HG03280 (cell line): Measurements from ENCODE around the gene NOL4L.

Source experiments
- ATAC-seq: cut with Tn5 transposase; IDR thresholded peaks from one replicate; pipeline ENCODE4 v1.9.1; 2021; ENCODE audit warnings: mild to moderate bottlenecking, moderate library complexity; ENCODE audit not compliant: unreplicated experiment

The NOL4L gene

DNA sequence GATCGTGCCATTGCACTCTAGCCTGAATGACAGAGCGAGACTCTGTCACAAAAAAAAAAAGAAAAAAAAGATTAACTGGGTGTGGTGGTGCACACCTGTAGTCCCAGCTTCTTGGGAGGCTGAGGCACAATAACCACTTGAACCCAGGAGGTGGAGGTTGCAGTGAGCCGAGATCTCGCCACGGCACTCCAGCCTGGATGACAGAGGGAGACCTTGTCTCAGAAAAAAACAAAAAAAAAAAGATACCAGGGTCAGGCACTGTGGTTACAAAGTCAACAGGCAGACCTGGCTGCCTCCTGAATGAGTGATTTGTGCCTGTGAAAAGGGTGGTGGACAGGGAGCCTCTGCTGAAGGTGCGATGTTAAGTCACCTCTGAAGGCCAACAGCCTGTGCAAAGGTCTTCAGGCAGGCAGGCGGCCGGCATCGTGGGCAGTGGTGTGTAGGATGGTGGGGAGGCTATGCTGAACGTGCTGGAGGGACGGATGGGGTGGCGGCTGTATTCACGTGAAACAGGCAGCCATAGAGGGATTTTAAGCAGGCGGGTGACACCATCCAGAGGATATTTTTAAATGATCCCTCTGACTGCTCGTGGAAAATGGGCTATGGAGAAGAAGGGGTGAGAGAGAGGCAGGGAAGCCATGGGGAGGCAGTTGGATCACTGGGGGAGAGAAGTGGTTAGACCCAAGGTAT is 41.4 kb downstream of the NOL4L start:
- no peak for ATAC-seq

DNA sequence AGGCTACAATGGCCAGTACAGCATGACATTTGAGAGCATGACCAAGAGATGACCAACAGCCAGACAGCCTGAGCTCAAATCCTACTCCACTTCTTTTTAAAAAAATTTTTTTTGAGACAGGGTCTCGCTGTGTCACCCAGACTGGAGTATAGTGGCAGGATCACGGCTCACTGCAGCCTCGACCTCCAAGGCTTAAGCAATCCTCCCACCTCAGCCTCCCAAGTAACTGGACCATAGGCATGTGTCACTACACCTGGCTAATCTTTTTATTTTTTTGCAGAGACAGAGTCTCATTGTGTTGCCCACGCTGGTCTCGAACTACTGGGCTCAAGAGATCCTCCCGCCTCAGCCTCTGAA is 42.9 kb downstream of the NOL4L start:
- ATAC-seq = no peak

DNA sequence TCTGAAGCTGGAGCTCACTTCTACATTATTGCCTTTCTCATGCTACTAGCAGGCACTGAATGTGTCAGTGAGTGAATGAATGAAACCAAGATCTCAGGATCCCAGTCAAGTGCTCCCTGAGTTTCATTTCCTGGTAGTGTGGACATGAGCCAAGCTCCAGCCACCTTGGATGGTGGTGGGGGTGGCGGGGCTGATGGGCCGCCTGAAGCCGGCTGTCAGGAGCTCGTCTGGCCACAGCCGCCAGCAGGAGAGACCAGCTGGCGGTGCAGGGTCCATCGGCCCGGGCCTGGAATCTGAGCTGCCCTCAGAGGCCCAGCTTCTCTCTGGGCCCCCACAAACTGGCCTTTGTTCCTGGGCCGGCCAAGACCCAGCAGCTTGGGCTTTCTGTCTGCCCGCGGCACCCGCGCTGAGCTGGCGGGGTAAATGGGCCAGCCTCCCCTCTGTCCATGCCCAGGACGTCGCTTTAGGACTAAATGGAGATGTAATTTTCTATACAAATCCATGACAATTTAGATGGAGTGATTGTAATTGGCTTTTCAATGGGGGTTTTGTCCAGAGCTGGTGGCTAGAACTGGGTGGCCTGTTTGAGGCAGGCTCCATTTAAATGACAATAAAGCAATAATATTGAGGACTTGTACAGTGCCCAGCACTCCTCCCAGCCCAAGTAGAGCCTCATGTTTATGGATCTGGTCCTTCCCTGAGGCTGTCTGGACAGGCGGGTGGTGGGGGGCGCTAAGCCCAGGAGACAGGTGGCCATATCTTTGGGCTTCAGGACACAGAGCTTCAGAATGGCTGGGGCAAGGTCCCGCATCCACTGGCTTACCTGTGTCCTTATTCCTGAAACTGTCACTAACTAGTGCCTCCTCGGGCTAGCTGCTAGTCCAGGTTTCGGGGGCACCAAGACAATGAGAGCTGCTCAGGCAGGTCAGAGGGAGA is 43.5 kb downstream of the NOL4L start:
- no peak for ATAC-seq

DNA sequence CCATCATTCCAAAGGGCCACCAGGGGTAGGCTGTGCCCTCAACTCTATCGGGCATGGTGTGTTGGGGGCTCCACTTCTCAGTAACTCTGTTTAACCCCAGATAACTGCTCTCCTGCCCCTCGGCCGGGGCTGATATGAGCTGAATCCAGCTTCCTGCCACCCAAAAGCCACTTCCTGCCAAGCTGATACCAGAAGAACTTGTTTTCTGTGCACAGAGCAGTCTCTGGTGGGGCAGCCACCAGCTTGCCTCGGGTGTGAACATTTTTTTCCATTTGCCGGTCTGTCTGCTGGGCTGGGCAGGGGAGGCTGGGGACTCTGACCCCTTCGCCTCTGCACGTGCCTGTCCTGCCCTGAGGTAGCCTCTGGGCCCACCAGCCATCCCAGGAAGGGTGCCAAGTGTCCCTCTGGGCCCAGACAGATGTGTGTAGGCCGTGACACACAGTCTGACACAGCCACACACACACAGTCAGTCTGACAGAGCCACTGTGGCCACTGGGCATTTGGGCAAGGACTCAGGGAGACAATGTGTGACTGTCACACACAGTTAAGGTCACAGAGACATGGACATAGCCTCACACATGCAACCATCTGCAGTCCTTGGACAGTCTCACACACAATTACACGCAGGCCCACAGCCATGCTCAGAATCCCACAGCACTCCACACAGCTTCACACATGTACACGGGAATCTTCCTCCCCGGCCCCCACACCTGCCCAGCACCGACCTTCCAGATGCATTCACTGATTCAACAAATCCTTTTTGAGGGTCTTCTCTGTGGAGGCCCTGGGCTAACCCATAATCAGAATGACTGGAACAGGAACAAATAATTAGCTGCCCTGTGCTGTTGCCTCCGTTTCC is 45.1 kb downstream of the NOL4L start:
- ATAC-seq = no peak

DNA sequence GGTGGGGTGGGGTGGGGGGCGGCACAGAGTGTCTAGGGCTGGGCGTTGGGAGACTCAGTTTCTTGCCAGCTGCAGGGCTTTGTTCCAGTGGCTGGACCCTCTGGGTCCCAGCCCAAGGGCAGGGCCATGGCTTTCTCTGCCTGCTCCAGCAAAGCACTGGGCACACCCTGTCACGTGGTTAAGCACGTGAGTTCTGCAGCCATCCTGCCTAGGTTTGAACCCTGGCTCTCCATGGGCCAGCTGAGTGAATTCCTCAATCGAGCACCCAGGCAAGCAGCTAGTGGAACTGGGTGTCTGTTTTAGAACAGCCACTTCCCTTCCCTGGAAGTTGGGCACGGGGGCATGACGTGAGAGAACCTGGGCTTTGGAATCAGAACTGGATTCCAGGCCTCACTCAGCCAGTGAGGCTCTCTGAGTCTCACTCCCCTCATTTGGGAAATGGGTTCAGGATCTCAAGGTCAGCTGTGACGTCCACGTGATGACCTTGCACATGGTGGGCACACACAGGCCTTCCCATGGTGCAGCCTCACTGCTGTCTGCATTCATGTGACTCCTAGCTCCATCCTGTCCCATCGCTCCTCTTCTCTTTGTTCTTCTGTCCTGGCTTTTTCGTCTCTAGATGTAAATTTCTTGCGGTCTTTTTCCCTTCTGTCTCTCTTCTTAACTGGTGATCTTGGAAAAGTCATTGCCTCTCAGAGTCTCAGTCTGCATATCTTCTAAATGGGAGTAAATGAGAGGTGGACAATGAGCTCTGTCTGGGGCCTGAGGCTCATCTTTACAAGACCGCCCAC is 45.9 kb downstream of the NOL4L start:
- no peak for ATAC-seq

DNA sequence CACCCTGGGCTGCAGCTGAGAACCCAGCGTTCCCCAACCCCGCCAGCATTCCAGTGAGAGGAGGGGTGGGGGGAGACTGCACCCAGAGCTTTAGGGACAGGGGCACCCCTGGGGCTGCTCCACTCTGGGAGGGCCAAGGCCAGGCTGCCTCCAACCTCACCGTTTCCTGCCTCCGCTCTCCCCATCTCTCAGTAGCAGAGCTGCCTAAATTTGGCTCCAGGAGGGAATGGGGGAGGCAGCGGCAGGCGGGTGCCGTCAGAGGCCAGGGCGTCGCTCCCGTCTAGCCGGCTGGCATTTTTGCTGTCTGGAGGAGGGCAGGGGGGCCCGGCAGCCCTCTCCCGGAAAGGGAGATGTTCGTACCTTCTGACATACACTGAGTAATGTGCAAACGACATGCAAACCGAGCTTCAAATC is 46.6 kb downstream of the NOL4L start:
- ATAC-seq = no peak

DNA sequence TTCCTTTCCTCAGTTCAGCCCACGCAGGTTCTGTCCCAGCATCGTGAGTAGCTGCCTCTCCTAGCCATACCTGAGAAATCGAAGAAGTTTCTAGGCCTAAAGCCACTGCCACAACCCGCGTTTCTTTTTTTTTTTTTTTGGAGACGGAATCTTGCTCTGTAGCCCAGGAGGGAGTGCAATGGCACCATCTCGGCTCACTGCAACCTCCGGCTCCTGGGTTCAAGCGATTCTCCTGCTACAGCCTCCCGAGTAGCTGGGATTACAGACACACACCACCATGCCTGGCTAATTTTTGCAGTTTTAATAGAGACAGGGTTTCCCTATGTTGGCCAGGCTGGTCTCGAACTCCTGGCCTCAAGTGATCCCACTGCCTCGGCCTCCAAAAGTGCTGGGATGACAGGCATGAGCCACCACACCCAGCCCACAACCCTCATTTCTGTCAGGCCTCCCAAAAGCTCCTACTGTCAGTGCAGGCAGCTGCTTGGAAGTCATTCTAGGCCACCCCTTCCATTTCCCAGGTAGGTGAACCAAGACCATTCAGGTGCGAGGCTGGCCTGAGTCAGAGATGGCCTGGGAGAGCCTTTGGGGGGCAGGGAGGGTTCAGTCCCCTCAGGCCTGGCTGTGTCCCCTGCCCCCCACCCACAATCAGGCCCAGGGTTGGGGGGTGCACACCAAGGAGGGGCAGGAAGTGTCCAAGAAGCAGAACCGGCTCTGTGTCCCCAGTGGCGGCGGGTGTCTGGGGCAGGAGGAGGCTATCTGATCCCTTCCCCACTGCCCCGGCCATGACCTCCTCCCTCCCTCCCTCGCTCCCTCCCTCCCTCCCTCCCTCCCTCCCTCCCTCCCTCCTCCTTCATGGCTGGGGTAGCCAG is 47.2 kb downstream of the NOL4L start:
- ATAC-seq = no peak

DNA sequence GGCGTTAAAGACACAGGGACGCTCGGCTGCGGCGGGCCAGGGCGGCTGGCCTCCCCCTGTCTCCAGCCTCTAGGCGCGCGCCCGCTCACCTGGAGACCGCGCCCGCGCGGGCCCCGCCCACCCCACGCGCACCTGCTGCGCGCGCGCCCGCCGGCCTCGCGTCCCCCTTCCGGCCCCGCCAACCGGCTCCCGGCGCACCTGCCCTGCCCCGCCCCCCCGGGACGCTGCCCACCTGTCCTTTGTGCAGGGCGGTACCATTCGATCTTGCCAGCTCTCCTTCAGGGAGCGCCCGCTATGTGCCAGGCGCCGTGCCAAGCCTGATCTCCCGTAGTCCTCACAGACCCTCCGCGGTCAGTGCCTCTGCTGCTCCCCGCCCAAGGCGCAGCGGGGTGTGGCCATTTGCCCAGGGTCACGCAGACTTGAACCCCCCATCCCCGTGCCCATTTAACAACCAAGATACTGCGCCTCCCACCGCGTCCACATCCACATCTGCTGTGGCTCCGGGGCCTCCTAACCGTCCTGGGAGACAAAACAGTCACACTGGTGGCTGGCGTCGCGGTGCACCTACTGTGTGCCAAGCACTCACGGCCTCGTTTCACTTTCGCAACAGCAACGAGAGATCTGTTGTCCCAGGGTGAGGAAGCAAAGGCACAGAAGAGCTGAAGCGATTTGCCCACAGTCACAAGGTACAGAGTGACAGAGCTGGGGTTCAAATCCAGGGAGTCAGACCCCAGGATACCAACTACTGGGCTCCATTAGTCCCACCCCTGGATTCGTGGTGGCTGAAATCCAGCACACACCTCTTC is 48.1 kb downstream of the NOL4L start:
- peak; percentile 26 for ATAC-seq

DNA sequence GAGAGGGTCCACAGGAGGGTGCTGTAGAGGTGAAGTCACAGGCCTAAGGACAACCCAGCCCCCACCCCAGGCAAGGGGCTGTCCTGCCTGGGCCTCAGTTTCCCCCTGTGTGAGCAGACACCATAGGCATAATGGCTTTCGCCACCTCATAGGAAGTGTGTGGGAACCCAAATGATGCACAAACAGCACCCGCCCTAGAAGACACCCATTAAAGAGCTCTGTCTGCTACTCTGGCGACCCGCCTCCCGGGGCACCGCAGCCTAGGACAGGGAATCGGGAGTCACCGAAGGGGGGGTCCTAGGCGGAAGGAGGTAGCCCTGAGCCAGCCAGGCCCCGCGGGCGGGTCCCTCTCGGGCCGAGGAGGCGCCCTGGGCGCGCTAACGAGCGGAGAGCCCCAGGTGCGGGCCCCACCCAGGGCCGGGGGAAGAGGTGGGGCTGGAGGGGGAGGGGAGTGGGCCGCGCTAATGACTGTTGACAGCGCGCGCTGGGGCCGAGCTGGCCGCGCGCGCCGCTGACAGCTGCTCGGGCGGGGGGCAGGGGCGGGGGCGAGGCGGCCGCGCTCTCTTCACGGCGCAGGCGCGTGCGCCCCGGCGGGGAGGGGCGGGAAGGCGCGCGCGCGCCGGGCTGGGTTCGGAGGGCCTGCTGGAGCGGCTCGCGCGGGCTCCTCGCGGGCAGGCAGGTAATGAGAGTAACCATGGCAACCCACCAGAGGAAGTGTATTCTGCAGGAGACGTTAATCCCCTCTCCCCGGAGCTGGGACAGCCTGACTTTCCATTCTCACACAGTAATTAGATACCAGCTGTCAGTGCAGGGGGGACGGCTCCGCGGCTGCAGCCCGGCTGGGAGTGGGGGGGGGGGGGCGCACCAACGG is 48.9 kb downstream of the NOL4L start:
- ATAC-seq = peak; percentile 43

DNA sequence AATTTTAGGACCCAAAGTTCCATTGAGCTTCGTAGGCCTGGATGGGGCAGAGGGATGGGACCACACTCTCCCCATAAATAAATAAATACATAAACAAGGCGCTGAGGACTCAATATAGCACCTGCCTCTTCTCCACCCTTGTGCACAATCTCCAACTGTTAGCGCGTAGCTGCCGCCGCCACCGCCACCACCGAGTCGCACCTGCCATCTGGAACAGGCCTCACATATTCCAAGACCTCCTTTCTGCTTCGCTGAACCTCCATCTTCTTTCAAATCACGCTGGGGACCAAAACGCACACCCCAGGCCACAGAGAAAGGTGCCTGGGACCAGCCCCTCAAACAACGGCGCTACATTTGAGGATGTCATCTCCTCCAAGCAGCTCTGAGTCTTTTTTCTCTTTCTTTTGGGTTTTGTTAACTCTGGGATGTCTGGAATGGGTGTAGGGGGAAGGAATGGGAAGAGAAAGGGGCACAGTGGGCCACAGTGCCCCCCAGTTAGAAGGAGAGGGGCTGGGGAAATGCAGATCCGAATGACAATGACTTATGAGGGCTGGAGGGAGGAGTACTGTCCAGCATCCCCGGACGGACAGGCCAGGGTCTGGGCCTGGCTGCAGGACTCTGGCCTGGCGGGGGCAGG is 49.7 kb downstream of the NOL4L start:
- ATAC-seq = no peak

DNA sequence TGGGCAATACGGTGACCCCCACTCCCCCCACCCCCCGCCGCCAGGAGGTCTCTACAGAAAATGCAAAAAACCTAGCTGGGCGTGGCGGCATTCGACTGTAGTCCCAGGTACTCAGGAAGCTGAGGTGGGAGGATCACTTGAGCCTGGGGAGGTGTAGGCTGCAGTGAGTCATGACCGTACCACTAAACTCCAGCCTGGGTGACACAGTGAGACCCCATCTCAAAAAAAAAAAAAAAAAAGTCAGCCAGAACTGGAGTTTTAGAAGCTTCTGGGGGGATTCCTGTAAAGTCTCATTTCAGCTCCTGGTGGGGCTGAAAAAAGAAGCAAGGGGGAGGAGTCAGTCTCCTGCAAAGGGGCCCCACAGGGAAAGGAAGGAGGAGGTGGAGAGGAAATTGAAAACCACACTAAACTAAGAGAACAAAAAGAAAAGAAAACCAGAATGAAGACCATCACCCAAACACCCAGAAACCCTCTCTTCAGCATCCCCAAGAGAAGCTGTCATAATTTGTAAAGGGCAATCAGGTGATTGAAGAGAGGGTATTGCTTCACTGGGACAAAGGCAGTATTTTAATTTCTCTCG is 50.4 kb downstream of the NOL4L start:
- ATAC-seq = no peak

DNA sequence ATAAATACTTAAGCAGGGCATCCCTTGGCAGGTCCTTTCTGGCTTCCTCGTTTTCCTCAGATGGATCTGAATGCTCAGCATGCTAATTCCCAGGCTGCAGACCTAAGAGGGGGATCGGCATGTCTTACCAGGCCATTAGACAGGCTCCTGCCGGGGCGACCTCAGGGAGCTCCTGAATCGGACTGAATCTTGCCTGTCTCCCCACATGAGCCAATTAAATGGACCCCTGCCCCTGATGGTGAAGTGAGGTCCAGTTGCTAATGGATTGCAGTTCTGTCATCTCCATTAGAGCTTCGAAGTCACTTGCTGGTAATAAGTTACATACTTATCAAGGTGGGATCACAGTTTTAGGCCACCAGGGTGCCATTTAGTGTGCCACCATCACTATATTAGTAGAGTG is 51.4 kb downstream of the NOL4L start:
- ATAC-seq = no peak

DNA sequence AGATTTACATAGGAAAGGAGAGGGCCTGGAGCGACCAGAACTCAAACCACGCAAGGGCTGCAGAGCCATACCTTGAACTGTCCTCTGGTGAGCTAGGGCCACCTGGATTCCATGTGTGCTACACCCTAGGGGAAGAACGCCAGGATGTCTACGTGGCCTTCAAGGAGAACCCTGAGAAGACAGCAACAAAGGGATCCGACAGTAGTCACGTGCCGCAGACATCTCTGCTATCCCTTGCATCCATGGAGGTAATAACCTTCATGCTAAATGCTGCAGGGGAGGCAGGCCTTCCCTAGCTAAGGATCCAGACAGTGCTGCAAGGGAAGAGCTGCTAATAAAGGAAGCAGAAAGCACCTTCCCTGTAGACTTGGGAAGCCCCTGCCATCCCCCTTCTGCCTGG is 52.9 kb downstream of the NOL4L start:
- no peak for ATAC-seq

DNA sequence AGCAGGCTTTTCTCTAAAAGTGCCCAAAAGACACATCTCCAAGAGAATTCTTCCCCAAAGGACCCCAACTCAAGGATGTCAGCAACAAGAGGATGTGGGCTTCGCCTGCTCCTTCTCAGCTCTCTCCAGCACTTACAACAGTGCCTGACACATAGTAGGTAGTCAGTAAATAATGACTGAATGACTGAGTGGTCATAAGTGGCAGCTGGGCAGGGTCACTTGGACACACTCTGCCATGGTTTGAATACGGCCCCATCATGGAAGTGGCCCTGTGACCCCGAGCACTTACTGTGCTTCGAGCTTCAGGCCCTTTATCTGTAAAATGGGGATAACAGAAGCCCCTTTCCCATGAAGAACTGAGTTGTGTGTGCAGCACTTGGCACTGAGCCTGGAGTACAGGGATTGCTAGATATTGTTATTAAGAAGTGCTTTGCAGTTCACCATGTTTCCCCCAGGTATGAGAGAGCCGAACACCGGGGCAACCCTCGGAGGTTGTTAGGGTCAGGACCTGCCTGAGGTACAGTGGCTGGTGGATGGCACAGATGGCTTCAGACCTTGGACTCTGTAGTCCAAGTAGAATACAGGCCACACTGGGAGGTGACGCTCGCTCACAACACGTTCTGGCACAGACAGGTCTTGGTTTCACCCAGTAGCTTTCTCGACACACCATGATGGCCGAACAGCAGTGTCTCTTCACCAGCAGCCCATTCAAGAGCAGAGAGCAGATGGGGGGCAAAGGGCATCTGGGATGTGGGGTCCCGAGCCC is 56.0 kb downstream of the NOL4L start:
- ATAC-seq = no peak

DNA sequence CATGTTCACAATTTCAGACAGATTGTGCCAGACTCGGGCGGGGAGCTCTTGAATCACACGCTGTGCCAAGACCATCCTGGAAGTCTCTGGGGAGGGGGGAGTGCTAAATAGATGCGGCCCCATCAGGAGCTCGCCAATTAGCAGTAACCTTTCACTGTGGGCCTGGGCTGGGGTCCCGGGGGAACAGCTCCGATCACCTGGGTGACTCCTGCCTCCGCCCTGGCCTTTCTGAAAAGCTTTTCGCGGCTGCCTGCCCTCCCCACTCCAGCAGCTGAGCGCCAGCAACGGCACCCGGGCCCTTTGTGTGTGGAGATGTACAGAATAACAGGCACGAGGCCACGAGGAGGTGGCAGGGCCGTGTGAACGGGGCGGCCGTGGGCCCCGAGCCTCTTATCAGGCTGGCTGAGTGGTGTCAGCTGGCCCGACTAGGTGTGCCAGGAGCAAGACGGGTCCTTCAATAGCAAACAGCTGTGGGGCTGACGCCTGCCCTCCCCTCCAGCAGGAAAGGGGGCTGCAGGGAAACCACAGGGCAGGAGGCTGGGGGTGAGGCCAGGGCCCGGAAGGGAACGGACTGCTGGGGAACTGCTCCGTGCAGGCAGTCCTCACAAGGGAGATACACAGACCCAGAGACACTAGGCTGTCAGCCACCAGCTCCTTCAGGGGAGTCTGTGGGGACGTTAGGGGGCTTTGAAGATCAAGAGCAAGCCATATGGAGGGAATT is 56.8 kb downstream of the NOL4L start:
- ATAC-seq = no peak
